ENCODE results near the gene TBC1D19. TPM values are rescaled to one million over a fixed set of nuclear protein-coding genes. Genes with fewer than 3 reads are reported as not detected.

Gene TBC1D19
- total RNA-seq, 3 donors from 2014 or later: 14.9 to 27.2 (median 23.9) TPM

GRCh38 chr4:26611372-26611771 lies 27.5 kb downstream of the TBC1D19 start:
- no peaks in the 10 kb centered on the region for H3K36me3 ChIP-seq
- DNase-seq (ENCODE audit: low spot score in 2 of 2): no peak
- H3K27ac ChIP-seq: no peak overlapping the region
- no peaks in the 10 kb centered on the region for H3K9me3 ChIP-seq
- H3K4me3 ChIP-seq: no peak overlapping the region
- H3K27me3 ChIP-seq: no peaks in the 10 kb centered on the region
- intact Hi-C loops (cut with DNase I; ENCODE audit: low total_unique reads): no loop called here
- H3K4me1 ChIP-seq: no peaks in the 10 kb centered on the region
- TF ChIP-seq POLR2A (IDR thresholded peaks at IDR 0.05): no peak
- no peak for TF ChIP-seq CTCF (IDR thresholded peaks at IDR 0.05)
- no peak for TF ChIP-seq POLR2AphosphoS5 (IDR thresholded peaks at IDR 0.05)

- H3K27ac ChIP-seq: no peak overlapping the region
- no peak for TF ChIP-seq CTCF (IDR thresholded peaks at IDR 0.05)
- TF ChIP-seq POLR2AphosphoS5 (IDR thresholded peaks at IDR 0.05): no peak
- no peak for TF ChIP-seq POLR2A (IDR thresholded peaks at IDR 0.05)
- H3K9me3 ChIP-seq: no peaks in the 10 kb centered on the region
- H3K36me3 ChIP-seq: no peaks in the 10 kb centered on the region
- no peaks in the 10 kb centered on the region for H3K4me1 ChIP-seq
- no peak for DNase-seq (ENCODE audit: low spot score in 2 of 2)
- H3K4me3 ChIP-seq: no peak overlapping the region
- intact Hi-C loops (cut with DNase I; ENCODE audit: low total_unique reads): no loop called here
- H3K27me3 ChIP-seq: no peaks in the 10 kb centered on the region
These were observed 28.0 kb downstream of the TBC1D19 start for GRCh38 chr4:26611885-26612284.

GRCh38 chr4:26613237-26613636 lies 29.4 kb downstream of the TBC1D19 start:
- no peaks in the 10 kb centered on the region for H3K36me3 ChIP-seq
- no peak for TF ChIP-seq CTCF (IDR thresholded peaks at IDR 0.05)
- TF ChIP-seq POLR2AphosphoS5 (IDR thresholded peaks at IDR 0.05): no peak
- no peak for TF ChIP-seq POLR2A (IDR thresholded peaks at IDR 0.05)
- H3K9me3 ChIP-seq: no peaks in the 10 kb centered on the region
- no peaks in the 10 kb centered on the region for H3K4me1 ChIP-seq
- H3K27me3 ChIP-seq: no peaks in the 10 kb centered on the region
- no peak overlapping the region for H3K4me3 ChIP-seq
- no peak for DNase-seq (ENCODE audit: low spot score in 2 of 2)
- intact Hi-C loops (cut with DNase I; ENCODE audit: low total_unique reads): no loop called here
- no peak overlapping the region for H3K27ac ChIP-seq

- H3K4me1 ChIP-seq: no peaks in the 10 kb centered on the region
- no peaks in the 10 kb centered on the region for H3K9me3 ChIP-seq
- no peaks in the 10 kb centered on the region for H3K36me3 ChIP-seq
- DNase-seq (ENCODE audit: low spot score in 2 of 2): no peak
- intact Hi-C loops (cut with DNase I; ENCODE audit: low total_unique reads): no loop called here
- no peak overlapping the region for H3K27ac ChIP-seq
- no peak for TF ChIP-seq POLR2AphosphoS5 (IDR thresholded peaks at IDR 0.05)
- H3K27me3 ChIP-seq: no peaks in the 10 kb centered on the region
- no peak overlapping the region for H3K4me3 ChIP-seq
These were observed 29.9 kb downstream of the TBC1D19 start for GRCh38 chr4:26613735-26614134.

- Histone ChIP-seq H3K4me3 (no peak overlapping the region), H3K27ac (no peak overlapping the region), H3K27me3 (no peaks in the 10 kb centered on the region), H3K4me1 (no peaks in the 10 kb centered on the region), H3K9me3 (no peaks in the 10 kb centered on the region), H3K36me3 (no peaks in the 10 kb centered on the region)
- intact Hi-C loops (cut with DNase I; ENCODE audit: low total_unique reads): no loop called here
- no peak for DNase-seq (ENCODE audit: low spot score in 2 of 2)
- TF ChIP-seq CTCF (IDR thresholded peaks at IDR 0.05) (no peak), POLR2AphosphoS5 (IDR thresholded peaks at IDR 0.05) (no peak), POLR2A (IDR thresholded peaks at IDR 0.05) (no peak)
These were observed 35.9 kb downstream of the TBC1D19 start for GRCh38 chr4:26619784-26620183.

GRCh38 chr4:26621366-26621765 lies 37.5 kb downstream of the TBC1D19 start:
- no peaks in the 10 kb centered on the region for H3K36me3 ChIP-seq
- intact Hi-C loops (cut with DNase I; ENCODE audit: low total_unique reads): no loop called here
- no peaks in the 10 kb centered on the region for H3K4me1 ChIP-seq
- H3K9me3 ChIP-seq: no peaks in the 10 kb centered on the region
- H3K27ac ChIP-seq: no peak overlapping the region
- no peaks in the 10 kb centered on the region for H3K27me3 ChIP-seq
- TF ChIP-seq POLR2A (IDR thresholded peaks at IDR 0.05): no peak
- TF ChIP-seq CTCF (IDR thresholded peaks at IDR 0.05): no peak
- TF ChIP-seq POLR2AphosphoS5 (IDR thresholded peaks at IDR 0.05): no peak
- H3K4me3 ChIP-seq: no peak overlapping the region
- no peak for DNase-seq (ENCODE audit: low spot score in 2 of 2)
